ENCODE measurements around the gene MET.
"Not testable (repeated sequence)": the region's sequence is repeated elsewhere in the genome, so short reads cannot be mapped to it uniquely, and the experiment has no call there.

The MET gene

GRCh38 chr7:116697761-116698160 is 25.8 kb downstream of the MET start:
- no peak for DNase-seq (ENCODE audit: low spot score)
- FAIRE-seq, result no peak

DNA sequence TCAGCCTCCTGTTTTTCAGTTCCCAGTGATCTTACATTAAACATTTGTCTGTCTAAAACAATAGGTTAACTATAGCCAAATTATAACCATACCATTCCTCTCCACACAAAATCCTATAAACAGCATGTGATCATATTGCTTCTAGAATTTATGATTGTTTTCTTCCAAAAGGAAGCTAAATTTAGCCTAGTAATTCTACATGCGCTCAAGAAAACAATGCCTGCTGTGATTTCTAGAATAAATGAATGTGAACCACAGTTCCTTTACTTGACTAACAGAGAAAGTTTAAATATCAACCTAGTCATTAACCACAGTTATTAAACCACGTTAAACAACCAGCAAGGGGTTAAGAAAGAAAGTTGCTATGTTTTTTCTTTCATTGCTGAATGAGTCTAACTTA is 26.4 kb downstream of the MET start:
- FAIRE-seq, result peak; percentile 84
- no peak for DNase-seq (ENCODE audit: low spot score)

DNA sequence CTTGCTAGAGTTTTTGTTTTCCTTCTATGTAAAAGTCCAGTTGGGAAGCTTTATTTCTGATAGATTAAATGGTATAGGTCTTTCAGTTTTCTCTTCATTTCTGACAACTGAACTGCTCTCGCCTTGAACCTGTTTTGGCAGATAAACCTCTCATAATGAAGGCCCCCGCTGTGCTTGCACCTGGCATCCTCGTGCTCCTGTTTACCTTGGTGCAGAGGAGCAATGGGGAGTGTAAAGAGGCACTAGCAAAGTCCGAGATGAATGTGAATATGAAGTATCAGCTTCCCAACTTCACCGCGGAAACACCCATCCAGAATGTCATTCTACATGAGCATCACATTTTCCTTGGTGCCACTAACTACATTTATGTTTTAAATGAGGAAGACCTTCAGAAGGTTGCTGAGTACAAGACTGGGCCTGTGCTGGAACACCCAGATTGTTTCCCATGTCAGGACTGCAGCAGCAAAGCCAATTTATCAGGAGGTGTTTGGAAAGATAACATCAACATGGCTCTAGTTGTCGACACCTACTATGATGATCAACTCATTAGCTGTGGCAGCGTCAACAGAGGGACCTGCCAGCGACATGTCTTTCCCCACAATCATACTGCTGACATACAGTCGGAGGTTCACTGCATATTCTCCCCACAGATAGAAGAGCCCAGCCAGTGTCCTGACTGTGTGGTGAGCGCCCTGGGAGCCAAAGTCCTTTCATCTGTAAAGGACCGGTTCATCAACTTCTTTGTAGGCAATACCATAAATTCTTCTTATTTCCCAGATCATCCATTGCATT is 27.1 kb downstream of the MET start:
- DNase-seq (ENCODE audit: low spot score) (no peak), FAIRE-seq (no peak)

DNA sequence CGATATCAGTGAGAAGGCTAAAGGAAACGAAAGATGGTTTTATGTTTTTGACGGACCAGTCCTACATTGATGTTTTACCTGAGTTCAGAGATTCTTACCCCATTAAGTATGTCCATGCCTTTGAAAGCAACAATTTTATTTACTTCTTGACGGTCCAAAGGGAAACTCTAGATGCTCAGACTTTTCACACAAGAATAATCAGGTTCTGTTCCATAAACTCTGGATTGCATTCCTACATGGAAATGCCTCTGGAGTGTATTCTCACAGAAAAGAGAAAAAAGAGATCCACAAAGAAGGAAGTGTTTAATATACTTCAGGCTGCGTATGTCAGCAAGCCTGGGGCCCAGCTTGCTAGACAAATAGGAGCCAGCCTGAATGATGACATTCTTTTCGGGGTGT is 27.7 kb downstream of the MET start:
- no peak for FAIRE-seq
- no peak for DNase-seq (ENCODE audit: low spot score)

GRCh38 chr7:116702046-116702785 is 30.2 kb downstream of the MET start:
- DNase-seq (ENCODE audit: low spot score), result no peak
- no peak for FAIRE-seq

DNA sequence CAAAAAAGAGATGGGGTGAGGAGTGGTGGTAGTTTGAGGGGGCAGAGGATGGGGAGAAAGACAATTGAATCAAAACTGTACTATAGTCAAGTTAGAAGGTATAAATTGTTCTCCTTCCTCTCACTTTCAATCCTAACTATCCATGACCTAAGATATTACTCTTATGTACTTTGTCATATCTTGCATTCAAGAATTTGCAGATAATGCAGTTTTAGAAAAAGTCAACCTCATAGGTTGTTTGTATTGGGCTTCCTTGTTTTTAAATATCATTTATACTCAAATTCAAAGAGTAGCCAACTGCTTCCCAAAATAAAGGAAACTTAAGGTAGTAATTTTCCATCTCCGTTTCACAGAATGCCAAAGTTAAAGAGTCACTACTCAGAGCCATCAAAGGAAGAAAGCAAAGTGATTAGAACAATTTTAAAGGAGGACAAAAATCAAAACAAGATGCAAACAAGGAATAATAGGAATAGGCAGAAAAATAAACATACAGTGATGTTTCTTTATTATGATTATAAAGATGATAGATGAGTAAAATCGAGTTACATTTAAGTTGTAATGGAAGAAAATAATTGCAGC is 32.7 kb downstream of the MET start:
- FAIRE-seq (no peak), DNase-seq (ENCODE audit: low spot score) (no peak)

DNA sequence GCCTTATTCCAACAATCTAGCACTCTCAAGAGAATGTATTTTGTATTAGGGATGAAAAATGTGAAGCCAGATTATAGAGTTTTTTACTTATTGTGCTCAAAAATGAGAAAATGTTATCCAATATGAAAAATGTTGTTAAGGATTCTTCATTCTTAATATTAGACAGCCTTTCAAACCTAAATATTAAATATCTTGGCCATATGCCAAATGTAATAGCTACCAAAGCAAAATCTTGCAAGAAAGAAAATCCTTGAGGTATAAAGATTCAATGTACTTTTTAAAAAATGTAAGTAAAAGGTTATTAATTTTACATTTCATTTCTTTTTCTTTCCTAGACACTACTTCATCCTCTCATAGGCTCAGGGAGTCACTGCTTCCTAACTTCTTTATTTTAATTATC is 33.4 kb downstream of the MET start:
- DNase-seq (ENCODE audit: low spot score), result no peak
- FAIRE-seq, result no peak

GRCh38 chr7:116706668-116707126 is 34.7 kb downstream of the MET start:
- DNase-seq (ENCODE audit: low spot score), result peak; percentile 96
- FAIRE-seq, result peak; percentile 99

DNA sequence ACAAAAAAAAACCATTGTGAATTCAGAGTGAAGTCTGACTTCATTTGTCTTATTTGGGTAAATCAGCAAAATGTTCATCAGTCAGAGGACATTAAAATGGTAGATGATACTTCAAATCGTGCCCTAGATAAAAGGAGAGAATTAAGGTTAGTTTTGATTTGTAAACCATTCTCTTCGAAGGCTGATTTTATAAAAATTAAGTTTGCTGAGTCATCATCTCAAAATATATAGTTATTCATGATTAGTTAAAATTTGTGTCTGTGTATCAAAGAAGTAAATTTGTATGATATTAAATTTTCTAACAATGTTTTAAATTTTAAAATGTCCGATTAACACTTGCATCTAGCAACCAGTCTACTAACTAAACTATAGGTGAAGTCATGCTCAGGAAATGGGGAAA is 35.3 kb downstream of the MET start:
- FAIRE-seq, result no peak
- peak; percentile 39 for DNase-seq (ENCODE audit: low spot score)

DNA sequence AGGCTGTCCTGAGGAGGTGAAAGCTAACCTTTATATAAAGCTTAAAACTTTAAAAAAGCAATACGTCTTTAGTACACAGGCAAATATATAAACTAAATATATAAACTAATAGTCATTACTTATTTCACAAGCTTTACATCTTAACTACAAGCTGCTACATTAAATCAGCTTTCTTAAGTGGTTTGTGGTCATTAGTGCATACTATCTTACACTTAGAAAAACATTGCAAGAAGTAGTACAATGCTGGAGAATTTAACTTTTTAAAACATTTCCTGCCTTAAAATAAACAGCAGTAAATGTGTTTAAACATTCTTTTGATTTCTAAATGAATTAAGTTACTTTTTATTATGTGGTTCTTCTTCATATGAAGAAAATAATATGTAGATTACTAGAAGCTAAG is 36.3 kb downstream of the MET start:
- FAIRE-seq (no peak), DNase-seq (ENCODE audit: low spot score) (no peak)

- DNase-seq (ENCODE audit: low spot score), result no peak
- FAIRE-seq, result no peak
These were observed 36.9 kb downstream of the MET start for GRCh38 chr7:116708861-116709260.

DNA sequence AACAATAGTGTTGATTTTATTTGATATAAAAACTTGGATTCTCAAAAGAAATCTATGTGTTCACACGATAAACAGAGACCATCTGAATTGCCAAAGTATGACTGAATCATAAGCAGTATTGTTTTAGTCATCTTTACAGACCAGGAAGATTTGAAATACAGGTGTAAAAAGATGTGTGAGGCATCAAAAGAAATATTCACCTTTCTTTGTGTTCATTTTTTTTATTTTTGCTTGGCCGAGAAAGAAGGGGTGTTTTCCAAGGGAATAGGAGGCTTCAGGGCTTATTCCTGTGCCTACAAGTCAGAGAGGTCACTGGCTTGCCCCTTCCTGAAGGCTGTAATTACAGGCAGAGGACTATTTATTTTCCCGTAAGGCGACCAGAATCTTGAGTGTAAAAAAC is 37.3 kb downstream of the MET start:
- FAIRE-seq, result peak; percentile 72
- no peak for DNase-seq (ENCODE audit: low spot score)

DNA sequence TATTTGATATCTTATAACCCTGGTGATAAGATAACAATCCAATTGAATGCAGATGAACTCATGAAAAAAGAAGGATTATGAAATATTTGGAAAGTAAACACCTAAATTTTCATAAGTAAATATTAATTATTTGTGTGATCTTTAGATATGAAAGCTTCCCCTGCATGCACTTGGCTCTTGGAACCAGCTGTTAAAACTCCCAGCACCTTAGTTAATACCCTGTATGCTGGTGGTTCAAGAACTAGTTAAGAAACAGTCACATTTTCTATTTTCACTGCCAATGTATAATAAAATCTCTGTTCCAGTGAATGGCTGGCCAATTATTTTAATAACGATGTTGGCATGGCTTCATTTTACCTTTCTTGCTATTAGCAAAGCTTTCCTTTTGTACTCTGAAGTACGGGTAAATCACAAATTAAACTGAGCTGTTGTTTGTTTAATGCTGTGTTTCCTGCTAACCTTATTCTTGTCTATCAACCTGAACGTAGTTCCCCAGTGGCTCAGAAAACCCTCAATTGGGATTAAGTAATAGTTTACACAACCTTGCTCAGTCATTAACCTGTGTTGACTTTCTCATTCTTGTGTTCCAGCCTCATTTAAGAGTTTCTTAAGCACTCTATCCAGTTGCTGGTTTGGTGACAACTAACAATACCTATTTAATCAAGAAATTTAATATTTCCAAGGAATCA is 38.9 kb downstream of the MET start:
- DNase-seq (ENCODE audit: low spot score) (no peak), FAIRE-seq (peak; percentile 79)

DNA sequence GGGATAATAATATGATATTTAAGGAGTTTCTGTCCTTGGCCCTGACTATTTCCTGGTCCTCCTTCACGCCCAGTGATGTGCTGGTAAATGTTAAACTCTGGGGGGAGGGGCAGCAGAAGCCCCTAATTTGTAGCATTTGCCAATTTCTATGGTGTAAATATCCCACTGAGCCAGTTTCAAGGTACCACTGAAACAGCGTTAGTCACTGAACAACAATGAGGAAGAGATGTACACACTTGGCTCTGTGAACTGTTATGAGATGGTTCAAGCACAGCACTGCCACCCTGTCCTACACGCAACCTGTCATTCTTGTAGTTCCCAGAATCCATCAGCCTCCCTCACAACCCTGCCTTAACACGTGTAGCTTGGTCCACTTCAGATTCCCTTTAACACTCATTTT is 39.8 kb downstream of the MET start:
- DNase-seq (ENCODE audit: low spot score) (no peak), FAIRE-seq (no peak)

- FAIRE-seq, result no peak
- DNase-seq (ENCODE audit: low spot score), result no peak
These were observed 41.5 kb downstream of the MET start for GRCh38 chr7:116713500-116713899.

GRCh38 chr7:116713918-116714317 is 41.9 kb downstream of the MET start:
- DNase-seq (ENCODE audit: low spot score), result peak; percentile 69
- FAIRE-seq, result peak; percentile 94

DNA sequence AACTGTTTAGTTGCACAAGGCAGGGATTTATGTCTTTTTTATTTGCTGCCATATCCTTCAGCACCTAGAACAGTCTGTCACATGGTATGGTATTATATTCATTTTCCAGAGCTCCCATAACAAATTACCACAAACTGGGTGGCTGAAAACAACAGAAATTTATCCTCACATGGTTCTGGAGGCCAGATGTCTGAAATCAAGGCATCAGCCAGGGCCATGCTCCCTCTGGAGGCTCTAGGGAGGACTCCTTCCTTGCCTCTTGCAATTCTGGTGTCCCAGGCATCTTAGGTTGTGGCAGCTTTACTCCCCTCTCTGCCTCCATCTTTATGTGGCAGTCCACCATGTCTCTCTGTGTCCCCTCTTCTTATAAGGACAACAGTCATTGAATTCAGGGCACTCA is 43.1 kb downstream of the MET start:
- DNase-seq (ENCODE audit: low spot score) (no peak), FAIRE-seq (no peak)

- DNase-seq (ENCODE audit: low spot score) (no peak), FAIRE-seq (no peak)
These were observed 45.1 kb downstream of the MET start for GRCh38 chr7:116717137-116717536.

DNA sequence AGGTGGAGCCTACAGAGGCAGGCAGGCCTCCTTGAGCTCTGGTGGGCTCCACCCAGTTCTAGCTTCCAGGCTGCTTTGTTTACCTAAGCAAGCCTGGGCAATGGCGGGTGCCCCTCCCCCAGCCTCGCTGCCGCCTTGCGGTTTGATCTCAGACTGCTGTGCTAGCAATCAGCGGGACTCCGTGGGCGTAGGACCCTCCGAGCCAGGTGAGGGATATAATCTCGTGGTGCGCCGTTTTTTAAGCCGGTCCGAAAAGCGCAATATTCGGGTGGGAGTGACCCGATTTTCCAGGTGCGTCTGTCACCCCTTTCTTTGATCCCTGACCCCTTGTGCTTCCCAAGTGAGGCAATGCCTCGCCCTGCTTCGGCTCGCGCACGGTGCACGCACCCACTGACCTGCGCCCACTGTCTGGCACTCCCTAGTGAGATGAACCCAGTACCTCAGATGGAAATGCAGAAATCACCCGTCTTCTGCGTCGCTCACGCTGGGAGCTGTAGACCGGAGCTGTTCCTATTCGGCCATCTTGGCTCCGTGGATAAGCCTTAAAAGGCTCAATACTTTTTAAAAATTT is 52.0 kb downstream of the MET start:
- FAIRE-seq; DNase-seq (ENCODE audit: low spot score): not testable (repeated sequence)

DNA sequence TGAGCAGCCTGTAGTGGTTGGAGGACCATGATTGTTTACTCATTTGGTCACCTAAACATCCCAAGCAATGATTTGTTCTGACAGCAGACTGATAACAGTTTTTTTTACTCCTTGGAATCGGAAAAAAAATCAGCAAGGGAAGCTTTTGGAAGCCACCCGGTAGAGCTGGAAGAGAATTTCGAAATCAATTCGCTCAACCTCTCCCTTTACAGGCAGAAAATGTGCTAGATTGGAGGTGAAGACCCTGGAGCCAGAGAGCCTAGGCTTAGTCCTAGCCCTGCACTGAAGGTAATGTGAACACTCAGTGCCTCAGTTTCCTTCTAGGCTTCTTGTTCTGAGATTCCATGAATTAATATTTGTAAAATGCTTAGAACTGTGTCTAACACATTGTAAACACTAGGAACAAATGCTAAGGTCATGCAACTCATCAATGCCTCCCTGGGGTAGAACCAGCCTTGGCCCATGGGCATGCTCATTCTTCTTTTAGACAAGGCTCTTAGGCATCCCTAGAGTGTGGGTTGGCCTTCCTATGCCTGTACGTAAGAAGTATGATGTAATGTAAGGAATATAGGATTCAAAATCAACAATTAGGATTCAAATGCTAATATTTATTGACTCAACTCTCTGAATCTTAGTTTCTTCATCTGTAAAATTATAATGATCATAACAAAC is 52.7 kb downstream of the MET start:
- FAIRE-seq (no peak), DNase-seq (ENCODE audit: low spot score) (no peak)

DNA sequence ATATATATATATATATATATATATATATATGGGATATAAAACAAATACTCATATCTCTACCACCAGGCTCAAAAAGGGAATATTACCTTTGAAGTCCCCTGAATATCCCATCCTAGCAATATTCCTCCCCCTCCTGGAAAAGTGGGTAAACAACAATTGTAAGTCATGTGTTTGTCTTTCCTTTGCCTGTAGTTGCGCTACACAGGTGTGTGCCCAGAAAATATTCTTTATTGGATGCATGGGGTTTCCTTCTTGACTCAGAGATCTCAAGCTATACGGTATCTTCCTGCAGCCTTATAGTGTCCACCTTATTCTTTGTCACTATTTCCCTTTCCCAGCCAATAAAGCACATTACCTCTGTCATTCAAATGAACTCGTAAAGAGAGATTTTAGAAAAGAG is 54.2 kb downstream of the MET start:
- no peak for FAIRE-seq
- DNase-seq (ENCODE audit: low spot score), result no peak
